HepG2 (cell line): Measurements from ENCODE around the gene COL4A2. TPM values are rescaled to one million over a fixed set of nuclear protein-coding genes. Genes with fewer than 3 reads are reported as not detected.

Source experiments
- ATAC-seq: fragments of 200-7000 bp; cut with Tn5 transposase; 3 replicates; pipeline ENCODE4 v1.9.1; 2020; ENCODE audit warnings: mild to moderate bottlenecking, moderate library complexity
- BruUV-seq: library from RNA; stranded (reverse); fragments of 400-500 nt; replicated peaks from 2 replicates; lab custom pipeline; 2021; lab: Mats Ljungman, UMichigan
- CTCF ChIA-PET: fragments of 300-600 bp; formaldehyde crosslinking; extraction: SDS; loops from one replicate; lab custom pipeline; 2021; ENCODE audit warnings: low total read pairs, inconsistent platforms, low intra/inter-chr PET ratio; lab: Yijun Ruan, JAX
- POLR2A ChIA-PET: fragments of 350-600 bp; sonication (Branson Sonifier 250); formaldehyde crosslinking; loops from one replicate; lab custom pipeline; 2020; ENCODE audit warnings: antibody characterized with exemption, inconsistent platforms; lab: Yijun Ruan, JAX
- DNase-seq: peaks from one replicate; pipeline ENCODE4 v3.0.0-alpha.2; 2015; ENCODE audit warnings: low spot score
- FAIRE-seq: peaks from 3 replicates; lab custom pipeline; 2011; peaks lifted over from hg19 to GRCh38; lab: Jason Lieb, UNC
- H2AFZ ChIP-seq: one replicate; pipeline ENCODE4 v1.6.1; 2011; ENCODE audit warnings: low read length, inconsistent platforms
- H3K27ac ChIP-seq: fragments of 300-600 bp; 3 replicates; pipeline ENCODE4 v1.8.0; 2011; ENCODE audit warnings: mixed run types, mild to moderate bottlenecking, mixed read lengths, low read length, inconsistent platforms; ENCODE audit not compliant: insufficient read depth; ENCODE audit errors: extremely low read length
- H3K27me3 ChIP-seq, 2 experiments: fragments of 200-600 bp in 1 of 2; 2 replicates in 1 of 2; 3 replicates in 1 of 2; pipeline versions ENCODE4 v1.6.0 to v1.8.0; 2011; ENCODE audit warnings: low read length in 2 of 2, mild to moderate bottlenecking in 2 of 2, moderate library complexity in 2 of 2, inconsistent platforms in 1 of 2; ENCODE audit not compliant: insufficient read depth in 2 of 2, control insufficient read depth in 1 of 2
- H3K36me3 ChIP-seq, 2 experiments: fragments of 200-600 bp in 1 of 2; replicated peaks in 1 of 2; 2 replicates in 1 of 2; 3 replicates in 1 of 2; pipeline versions ENCODE4 v1.5.1 to v1.8.0; 2011; ENCODE audit warnings: low read length in 2 of 2, inconsistent platforms in 1 of 2; ENCODE audit not compliant: insufficient read depth in 2 of 2, control insufficient read depth in 1 of 2
- H3K4me1 ChIP-seq: 2 replicates; pipeline ENCODE4 v1.5.1; 2012; ENCODE audit warnings: low read length, inconsistent platforms; ENCODE audit not compliant: insufficient read depth
- H3K4me2 ChIP-seq: 2 replicates; pipeline ENCODE4 v1.6.0; 2011; ENCODE audit warnings: low read depth, low read length, inconsistent platforms
- H3K4me3 ChIP-seq, 3 experiments: fragments of 200-600 bp in 1 of 3; sonication (generic), shearing (Covaris generic) in 1 of 3; replicated peaks in 1 of 3; 2 replicates each; pipeline ENCODE4 v1.5.1; 2011 to 2016; ENCODE audit warnings: low read length in 3 of 3, inconsistent platforms in 2 of 3, low read depth in 2 of 3, mild to moderate bottlenecking in 2 of 3, control low read depth in 1 of 3, mixed read lengths in 1 of 3; ENCODE audit not compliant: insufficient read depth in 1 of 3
- H3K79me2 ChIP-seq: one replicate; pipeline ENCODE4 v1.6.1; 2011; ENCODE audit warnings: low read length, inconsistent platforms; ENCODE audit not compliant: insufficient read depth
- H3K9ac ChIP-seq: 2 replicates; pipeline ENCODE4 v1.6.0; 2011; ENCODE audit warnings: mild to moderate bottlenecking, low read depth, low read length, inconsistent platforms; ENCODE audit not compliant: insufficient read depth
- H3K9me3 ChIP-seq: 2 replicates; pipeline ENCODE4 v1.5.1; 2012; ENCODE audit warnings: mild to moderate bottlenecking, low read length
- H4K20me1 ChIP-seq: 2 replicates; pipeline ENCODE4 v1.6.0; 2011; ENCODE audit warnings: inconsistent platforms, mild to moderate bottlenecking, low read length, moderate library complexity; ENCODE audit not compliant: insufficient read depth
- NFYB ChIP-seq: sonication (generic); formaldehyde crosslinking; IDR thresholded peaks from 2 replicates; pipeline ENCODE4 v1.4.0; 2020; ENCODE audit warnings: missing genetic modification reagents
- RBM39 ChIP-seq: fragments of 200-400 bp; formaldehyde crosslinking; IDR thresholded peaks from one replicate; pipeline ENCODE4 v1.6.1; 2018; ENCODE audit warnings: antibody characterized with exemption, mild to moderate bottlenecking, low read depth, low read length; ENCODE audit not compliant: poor library complexity, severe bottlenecking
- ZBTB8A ChIP-seq: sonication (generic); formaldehyde crosslinking; IDR thresholded peaks from 2 replicates; pipeline ENCODE4 v1.4.0; 2020; ENCODE audit warnings: mild to moderate bottlenecking, low read depth, missing genetic modification reagents, borderline replicate concordance
- ZC3H13 ChIP-seq: sonication (generic); formaldehyde crosslinking; IDR thresholded peaks from 2 replicates; pipeline ENCODE4 v1.8.1; 2023; ENCODE audit warnings: mild to moderate bottlenecking, missing genetic modification reagents, moderate library complexity
- ZNF10 ChIP-seq: sonication (generic); formaldehyde crosslinking; IDR thresholded peaks from 2 replicates; pipeline ENCODE4 v1.4.0; 2020; ENCODE audit warnings: mild to moderate bottlenecking, low read depth, missing genetic modification reagents, borderline replicate concordance
- ZNF124 ChIP-seq: sonication (generic); formaldehyde crosslinking; IDR thresholded peaks from 2 replicates; pipeline ENCODE4 v1.4.0; 2020; ENCODE audit warnings: missing genetic modification reagents
- ZNF747 ChIP-seq: sonication (generic); formaldehyde crosslinking; IDR thresholded peaks from 2 replicates; pipeline ENCODE4 v1.8.1; 2023; ENCODE audit warnings: missing genetic modification reagents, mild to moderate bottlenecking, borderline replicate concordance
- WGBS: methylation state at CpG from one replicate; pipeline ENCODE4 v1.1.6; 2017; ENCODE audit warnings: low lambda C conversion rate; 5-methylcytosine and 5-hydroxymethylcytosine counted together
- in situ Hi-C: cut with HindIII; loops from 2 replicates; pipeline ENCODE4 v1.10.0; 2017; ENCODE audit warnings: low pct_unique_long_range_greater_than_20kb; ENCODE audit not compliant: extremely low pct_ligation_motif_present
- intact Hi-C: fragments of 100-400 bp; cut with micrococcal nuclease; formaldehyde crosslinking; loops from one replicate; pipeline ENCODE4 v1.10.0; 2022; ENCODE audit not compliant: unreplicated experiment
- polyA plus RNA-seq, 8 experiments: library from polyadenylated mRNA; depleted of rRNA in 3 of 8; stranded (reverse) in 7 of 8; unstranded in 1 of 8; fragments of >200 nt; fragmentation: Illumina TruSeq in 4 of 8; extraction: Trizol in 4 of 8; gene quantifications; 2 replicates each; pipeline versions ENCODE4 v1.2.1 to v1.2.3, GENCODE V29; 2011 to 2016; ENCODE audit warnings: low read depth in 4 of 8, missing spikeins in 1 of 8, mixed read lengths in 1 of 8; ENCODE audit not compliant: insufficient read depth in 1 of 8
- total RNA-seq, 5 experiments: library from RNA; depleted of rRNA; stranded (reverse); fragments of >200 nt; fragmentation: Illumina TruSeq; extraction: Trizol; gene quantifications; 2 replicates each; pipeline ENCODE4 v1.2.3, GENCODE V29; 2016; ENCODE audit warnings: low read depth in 1 of 5
- TF ChIP-seq, protein P1 (sequence below): fragments of 450-650 bp; IDR thresholded peaks from 2 replicates; pipeline ENCODE4 v1.6.1; 2016
- TF ChIP-seq, protein P2 (sequence below): IDR thresholded peaks from 2 replicates; pipeline ENCODE4 v1.6.1; 2012; ENCODE audit warnings: low read length, improper control_type of control experiment
- TF ChIP-seq, protein P3 (sequence below): sonication (generic); formaldehyde crosslinking; IDR thresholded peaks from 2 replicates; pipeline ENCODE4 v1.5.0; 2020; ENCODE audit warnings: missing genetic modification reagents
- TF ChIP-seq, protein P4 (sequence below): fragments of 450-650 bp; IDR thresholded peaks from 2 replicates; pipeline ENCODE4 v1.6.1; 2017; ENCODE audit warnings: mild to moderate bottlenecking

The COL4A2 gene
- total and polyA plus RNA-seq, 2 of the 13 experiments (the other 11 are each of a cell fraction or from before 2014, with no cell fraction given): 0.22 to 1.9 TPM

DNA sequence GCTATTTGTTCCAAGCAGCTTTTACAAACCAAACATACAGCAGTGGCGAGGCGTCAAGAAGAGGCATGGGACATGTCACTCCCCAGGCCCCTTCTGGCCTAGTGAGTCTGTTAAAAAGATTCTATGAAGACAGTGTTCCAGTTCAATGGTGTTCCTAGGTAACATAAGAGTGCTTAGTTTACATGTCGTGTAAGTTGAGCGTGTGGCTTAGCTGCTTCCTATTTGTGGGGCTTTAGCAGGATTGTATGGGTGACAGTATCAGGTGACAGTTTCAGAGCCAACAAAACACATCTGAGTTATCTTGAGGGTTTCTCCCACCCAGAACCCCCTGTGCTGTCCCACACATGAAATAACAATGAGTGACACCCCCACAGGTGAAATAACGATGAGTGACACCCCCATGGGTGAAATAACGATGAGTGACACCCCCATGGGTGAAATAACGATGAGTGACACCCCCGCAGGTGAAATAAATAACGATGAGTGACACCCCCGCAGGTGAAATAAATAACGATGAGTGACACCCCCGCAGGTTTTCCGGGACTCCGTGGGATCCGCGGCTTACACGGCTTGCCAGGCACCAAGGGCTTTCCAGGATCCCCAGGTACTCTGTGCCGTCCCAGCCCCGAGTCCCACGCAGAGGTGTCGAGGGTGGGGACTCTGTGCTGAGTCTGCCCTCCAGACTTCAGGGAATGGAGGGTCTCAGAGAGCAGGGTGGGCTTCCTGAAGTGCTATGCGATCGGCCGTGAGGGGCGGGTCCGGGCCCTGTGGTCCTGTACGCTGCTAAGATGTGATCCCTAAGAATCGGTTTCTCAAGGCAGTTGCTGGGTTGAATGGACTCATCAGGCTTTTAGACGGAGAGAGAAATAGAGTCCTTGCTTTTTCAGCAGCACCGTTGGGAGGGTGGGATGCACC, 185.9 kb downstream of the COL4A2 start:
- no peaks in the 10 kb centered on the region for H3K36me3 ChIP-seq
- in situ Hi-C loops: no loop called here
- H3K79me2 ChIP-seq: no peaks in the 10 kb centered on the region
- H3K9ac ChIP-seq: no peak overlapping the region
- ATAC-seq (no peak), DNase-seq (no peak), FAIRE-seq (no peak)
- H3K4me1 ChIP-seq: peaks cover 44% of the 10 kb centered on the region
- BruUV-seq: no TSS peak
- H3K9me3 ChIP-seq: no peaks in the 10 kb centered on the region
- H2AFZ ChIP-seq: no peak overlapping the region
- no peaks in the 10 kb centered on the region for H3K27me3 ChIP-seq
- WGBS: 82% methylated on average over 29 of the region's 30 CpGs
- intact Hi-C loops: no loop called here
- H3K27ac ChIP-seq: no peak overlapping the region
- POLR2A ChIA-PET: no interaction called here
- H3K4me2 ChIP-seq: no peak overlapping the region
- CTCF ChIA-PET: no interaction called here
- H4K20me1 ChIP-seq: no peaks in the 10 kb centered on the region
- no peak overlapping the region for H3K4me3 ChIP-seq
- TF ChIP-seq RBM39 (no peak), NFYB (no peak), ZNF10 (CRISPR knock-in tag) (no peak), ZBTB8A (CRISPR knock-in tag) (no peak), ZC3H13 (CRISPR knock-in tag) (no peak), ZNF124 (CRISPR knock-in tag) (no peak), ZNF747 (CRISPR knock-in tag) (no peak)
- TF ChIP-seq, protein P1, sequence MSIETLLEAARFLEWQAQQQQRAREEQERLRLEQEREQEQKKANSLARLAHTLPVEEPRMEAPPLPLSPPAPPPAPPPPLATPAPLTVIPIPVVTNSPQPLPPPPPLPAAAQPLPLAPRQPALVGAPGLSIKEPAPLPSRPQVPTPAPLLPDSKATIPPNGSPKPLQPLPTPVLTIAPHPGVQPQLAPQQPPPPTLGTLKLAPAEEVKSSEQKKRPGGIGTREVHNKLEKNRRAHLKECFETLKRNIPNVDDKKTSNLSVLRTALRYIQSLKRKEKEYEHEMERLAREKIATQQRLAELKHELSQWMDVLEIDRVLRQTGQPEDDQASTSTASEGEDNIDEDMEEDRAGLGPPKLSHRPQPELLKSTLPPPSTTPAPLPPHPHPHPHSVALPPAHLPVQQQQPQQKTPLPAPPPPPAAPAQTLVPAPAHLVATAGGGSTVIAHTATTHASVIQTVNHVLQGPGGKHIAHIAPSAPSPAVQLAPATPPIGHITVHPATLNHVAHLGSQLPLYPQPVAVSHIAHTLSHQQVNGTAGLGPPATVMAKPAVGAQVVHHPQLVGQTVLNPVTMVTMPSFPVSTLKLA: no peak
- TF ChIP-seq, protein P2, sequence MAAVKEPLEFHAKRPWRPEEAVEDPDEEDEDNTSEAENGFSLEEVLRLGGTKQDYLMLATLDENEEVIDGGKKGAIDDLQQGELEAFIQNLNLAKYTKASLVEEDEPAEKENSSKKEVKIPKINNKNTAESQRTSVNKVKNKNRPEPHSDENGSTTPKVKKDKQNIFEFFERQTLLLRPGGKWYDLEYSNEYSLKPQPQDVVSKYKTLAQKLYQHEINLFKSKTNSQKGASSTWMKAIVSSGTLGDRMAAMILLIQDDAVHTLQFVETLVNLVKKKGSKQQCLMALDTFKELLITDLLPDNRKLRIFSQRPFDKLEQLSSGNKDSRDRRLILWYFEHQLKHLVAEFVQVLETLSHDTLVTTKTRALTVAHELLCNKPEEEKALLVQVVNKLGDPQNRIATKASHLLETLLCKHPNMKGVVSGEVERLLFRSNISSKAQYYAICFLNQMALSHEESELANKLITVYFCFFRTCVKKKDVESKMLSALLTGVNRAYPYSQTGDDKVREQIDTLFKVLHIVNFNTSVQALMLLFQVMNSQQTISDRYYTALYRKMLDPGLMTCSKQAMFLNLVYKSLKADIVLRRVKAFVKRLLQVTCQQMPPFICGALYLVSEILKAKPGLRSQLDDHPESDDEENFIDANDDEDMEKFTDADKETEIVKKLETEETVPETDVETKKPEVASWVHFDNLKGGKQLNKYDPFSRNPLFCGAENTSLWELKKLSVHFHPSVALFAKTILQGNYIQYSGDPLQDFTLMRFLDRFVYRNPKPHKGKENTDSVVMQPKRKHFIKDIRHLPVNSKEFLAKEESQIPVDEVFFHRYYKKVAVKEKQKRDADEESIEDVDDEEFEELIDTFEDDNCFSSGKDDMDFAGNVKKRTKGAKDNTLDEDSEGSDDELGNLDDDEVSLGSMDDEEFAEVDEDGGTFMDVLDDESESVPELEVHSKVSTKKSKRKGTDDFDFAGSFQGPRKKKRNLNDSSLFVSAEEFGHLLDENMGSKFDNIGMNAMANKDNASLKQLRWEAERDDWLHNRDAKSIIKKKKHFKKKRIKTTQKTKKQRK: no peak
- TF ChIP-seq, protein P3, sequence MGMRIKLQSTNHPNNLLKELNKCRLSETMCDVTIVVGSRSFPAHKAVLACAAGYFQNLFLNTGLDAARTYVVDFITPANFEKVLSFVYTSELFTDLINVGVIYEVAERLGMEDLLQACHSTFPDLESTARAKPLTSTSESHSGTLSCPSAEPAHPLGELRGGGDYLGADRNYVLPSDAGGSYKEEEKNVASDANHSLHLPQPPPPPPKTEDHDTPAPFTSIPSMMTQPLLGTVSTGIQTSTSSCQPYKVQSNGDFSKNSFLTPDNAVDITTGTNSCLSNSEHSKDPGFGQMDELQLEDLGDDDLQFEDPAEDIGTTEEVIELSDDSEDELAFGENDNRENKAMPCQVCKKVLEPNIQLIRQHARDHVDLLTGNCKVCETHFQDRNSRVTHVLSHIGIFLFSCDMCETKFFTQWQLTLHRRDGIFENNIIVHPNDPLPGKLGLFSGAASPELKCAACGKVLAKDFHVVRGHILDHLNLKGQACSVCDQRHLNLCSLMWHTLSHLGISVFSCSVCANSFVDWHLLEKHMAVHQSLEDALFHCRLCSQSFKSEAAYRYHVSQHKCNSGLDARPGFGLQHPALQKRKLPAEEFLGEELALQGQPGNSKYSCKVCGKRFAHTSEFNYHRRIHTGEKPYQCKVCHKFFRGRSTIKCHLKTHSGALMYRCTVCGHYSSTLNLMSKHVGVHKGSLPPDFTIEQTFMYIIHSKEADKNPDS (CRISPR knock-in tag): no peak
- TF ChIP-seq, protein P4, sequence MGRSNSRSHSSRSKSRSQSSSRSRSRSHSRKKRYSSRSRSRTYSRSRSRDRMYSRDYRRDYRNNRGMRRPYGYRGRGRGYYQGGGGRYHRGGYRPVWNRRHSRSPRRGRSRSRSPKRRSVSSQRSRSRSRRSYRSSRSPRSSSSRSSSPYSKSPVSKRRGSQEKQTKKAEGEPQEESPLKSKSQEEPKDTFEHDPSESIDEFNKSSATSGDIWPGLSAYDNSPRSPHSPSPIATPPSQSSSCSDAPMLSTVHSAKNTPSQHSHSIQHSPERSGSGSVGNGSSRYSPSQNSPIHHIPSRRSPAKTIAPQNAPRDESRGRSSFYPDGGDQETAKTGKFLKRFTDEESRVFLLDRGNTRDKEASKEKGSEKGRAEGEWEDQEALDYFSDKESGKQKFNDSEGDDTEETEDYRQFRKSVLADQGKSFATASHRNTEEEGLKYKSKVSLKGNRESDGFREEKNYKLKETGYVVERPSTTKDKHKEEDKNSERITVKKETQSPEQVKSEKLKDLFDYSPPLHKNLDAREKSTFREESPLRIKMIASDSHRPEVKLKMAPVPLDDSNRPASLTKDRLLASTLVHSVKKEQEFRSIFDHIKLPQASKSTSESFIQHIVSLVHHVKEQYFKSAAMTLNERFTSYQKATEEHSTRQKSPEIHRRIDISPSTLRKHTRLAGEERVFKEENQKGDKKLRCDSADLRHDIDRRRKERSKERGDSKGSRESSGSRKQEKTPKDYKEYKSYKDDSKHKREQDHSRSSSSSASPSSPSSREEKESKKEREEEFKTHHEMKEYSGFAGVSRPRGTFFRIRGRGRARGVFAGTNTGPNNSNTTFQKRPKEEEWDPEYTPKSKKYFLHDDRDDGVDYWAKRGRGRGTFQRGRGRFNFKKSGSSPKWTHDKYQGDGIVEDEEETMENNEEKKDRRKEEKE: no peak
